Cardiac fibroblast (primary cell): ENCODE measurements around the gene NAALADL2.

Experiments used
- DNase-seq, 2 donors: peaks; one replicate each; pipeline versions ENCODE4 v3.0.0 to v3.0.0-alpha.2; 2010; ENCODE audit warnings: low read depth in 2 of 2
- H3K4me3 ChIP-seq, 2 donors: replicated peaks in 1 of 2; 1 replicate in 1 of 2; 2 replicates in 1 of 2; pipeline ENCODE4 v1.5.1; 2011; ENCODE audit warnings: low read depth in 2 of 2, low read length in 2 of 2, mild to moderate bottlenecking in 2 of 2, moderate library complexity in 1 of 2
- TF ChIP-seq, protein P1 (sequence below): IDR thresholded peaks from one replicate; pipeline ENCODE4 v1.5.1; 2011; ENCODE audit warnings: low read depth, mild to moderate bottlenecking, low read length, inconsistent platforms

The NAALADL2 gene

DNA sequence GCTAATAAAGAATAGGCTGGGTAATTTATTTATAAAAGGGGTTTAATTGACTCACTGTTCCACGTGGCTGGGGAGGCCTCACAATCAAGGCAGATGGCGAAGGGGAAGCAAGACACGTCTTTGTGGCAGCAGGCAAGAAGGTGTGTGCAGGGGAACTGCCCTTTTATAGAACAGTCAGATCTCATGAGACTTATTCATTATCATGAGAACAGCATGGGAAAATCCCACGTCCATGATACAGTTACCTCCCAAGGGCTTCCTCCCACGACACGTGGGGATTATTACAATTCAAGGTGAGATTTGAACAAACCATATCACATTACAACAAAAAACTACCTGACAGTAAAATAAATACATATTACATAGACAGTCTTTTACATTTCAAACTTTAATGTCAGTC lies 414.9 kb downstream of the NAALADL2 start:
- no peak overlapping the region for H3K4me3 ChIP-seq
- TF ChIP-seq, protein P1, sequence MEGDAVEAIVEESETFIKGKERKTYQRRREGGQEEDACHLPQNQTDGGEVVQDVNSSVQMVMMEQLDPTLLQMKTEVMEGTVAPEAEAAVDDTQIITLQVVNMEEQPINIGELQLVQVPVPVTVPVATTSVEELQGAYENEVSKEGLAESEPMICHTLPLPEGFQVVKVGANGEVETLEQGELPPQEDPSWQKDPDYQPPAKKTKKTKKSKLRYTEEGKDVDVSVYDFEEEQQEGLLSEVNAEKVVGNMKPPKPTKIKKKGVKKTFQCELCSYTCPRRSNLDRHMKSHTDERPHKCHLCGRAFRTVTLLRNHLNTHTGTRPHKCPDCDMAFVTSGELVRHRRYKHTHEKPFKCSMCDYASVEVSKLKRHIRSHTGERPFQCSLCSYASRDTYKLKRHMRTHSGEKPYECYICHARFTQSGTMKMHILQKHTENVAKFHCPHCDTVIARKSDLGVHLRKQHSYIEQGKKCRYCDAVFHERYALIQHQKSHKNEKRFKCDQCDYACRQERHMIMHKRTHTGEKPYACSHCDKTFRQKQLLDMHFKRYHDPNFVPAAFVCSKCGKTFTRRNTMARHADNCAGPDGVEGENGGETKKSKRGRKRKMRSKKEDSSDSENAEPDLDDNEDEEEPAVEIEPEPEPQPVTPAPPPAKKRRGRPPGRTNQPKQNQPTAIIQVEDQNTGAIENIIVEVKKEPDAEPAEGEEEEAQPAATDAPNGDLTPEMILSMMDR: no peak
- DNase-seq: no peak

DNA sequence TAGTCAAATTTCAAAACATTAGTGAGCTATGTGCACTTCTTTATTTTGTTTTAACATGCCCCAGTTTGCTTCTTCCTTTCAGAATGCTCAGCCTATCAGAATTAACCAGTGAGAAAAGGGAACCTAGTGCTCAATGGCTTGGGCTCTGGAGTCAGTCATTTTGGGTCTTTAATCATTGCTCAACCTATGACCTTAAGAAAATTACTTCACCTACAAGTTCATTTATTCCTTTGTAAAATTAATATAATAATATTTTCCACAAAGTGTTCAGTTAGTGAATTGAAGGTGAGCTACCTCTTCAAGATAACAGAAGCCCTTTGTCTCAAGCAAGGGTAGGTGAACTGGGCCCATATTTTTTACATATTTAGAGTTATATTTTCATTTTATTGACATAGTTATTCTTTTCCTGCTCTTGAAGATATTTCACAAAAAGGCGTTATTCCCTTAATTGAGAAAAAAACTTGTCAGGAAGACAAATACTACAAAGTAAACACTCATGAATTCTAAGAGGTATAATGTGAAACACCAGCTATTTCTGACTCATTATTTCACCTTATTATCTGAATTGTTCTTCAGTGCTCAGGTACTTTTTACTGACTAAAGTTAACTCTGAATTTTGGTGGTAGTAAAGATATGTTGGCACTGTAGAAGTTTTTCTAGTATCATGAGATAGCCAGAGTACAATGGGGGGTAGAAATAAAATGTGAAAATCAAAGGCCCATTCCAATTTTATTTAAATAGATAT lies 415.5 kb downstream of the NAALADL2 start:
- no peak for DNase-seq
- TF ChIP-seq, protein P1: no peak

DNA sequence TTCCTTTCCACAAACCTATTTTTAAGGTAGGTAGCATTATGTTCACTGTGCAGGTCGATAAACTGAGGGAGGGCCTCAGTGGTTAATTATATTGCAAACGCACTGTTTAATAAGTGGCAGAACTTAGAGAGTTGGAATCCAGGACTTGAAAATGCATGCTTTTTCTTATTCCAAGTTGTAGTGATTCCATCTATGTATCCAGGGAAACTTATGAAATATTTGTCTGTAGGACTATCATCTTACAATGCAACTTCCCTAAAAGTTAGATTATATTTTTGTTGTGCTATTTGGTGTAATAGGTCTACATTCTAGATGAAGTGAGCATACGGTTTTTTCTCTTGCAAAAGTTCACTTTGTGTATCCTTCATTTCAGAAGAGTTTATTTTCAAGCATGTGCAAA lies 419.5 kb downstream of the NAALADL2 start:
- TF ChIP-seq, protein P1: no peak

More for the DNA sequence above, 415.5 kb downstream of the NAALADL2 start:
- no peak overlapping the region for H3K4me3 ChIP-seq

DNA sequence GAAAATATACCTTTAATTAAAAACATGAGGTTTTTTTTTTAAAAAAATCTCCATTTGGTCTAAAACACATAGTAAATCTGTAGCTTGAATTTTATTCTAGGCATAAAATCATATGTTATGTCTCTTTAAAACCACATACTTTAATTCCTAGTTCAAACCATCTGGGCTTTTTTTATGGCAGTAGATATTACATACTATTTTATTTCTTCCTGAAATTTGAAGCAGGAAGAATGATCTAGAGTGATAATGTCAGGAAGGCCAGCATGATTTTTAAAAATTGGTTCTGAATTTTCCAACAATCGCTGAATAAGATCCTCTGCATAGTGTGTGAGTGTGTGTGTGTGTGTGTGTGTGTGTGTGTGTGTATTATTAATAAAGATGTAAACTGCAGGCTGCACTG lies 420.3 kb downstream of the NAALADL2 start:
- DNase-seq: no peak
- no peak overlapping the region for H3K4me3 ChIP-seq
- TF ChIP-seq, protein P1: no peak

More for the DNA sequence above, 419.5 kb downstream of the NAALADL2 start:
- no peak for DNase-seq
- no peak overlapping the region for H3K4me3 ChIP-seq

DNA sequence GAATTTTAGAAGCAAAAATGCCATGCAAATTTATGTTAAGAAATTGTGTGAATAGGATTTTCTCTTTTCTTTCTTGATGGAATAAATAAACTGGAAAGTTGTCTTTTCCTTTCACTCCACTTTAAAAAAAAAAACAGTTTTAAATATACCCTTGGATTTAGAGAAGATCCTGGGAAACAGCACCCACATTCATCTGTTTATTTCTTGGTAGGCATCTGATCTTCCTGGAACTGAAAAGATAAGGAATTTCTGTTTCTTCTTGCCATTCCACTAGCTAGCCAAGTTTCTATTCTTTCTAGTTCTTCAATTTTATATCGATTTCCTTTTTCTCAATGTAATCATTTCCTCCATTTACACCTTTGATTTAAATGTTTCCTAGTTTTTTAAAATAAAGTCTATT lies 420.8 kb downstream of the NAALADL2 start:
- no peak for DNase-seq
- TF ChIP-seq, protein P1: no peak
- no peak overlapping the region for H3K4me3 ChIP-seq

DNA sequence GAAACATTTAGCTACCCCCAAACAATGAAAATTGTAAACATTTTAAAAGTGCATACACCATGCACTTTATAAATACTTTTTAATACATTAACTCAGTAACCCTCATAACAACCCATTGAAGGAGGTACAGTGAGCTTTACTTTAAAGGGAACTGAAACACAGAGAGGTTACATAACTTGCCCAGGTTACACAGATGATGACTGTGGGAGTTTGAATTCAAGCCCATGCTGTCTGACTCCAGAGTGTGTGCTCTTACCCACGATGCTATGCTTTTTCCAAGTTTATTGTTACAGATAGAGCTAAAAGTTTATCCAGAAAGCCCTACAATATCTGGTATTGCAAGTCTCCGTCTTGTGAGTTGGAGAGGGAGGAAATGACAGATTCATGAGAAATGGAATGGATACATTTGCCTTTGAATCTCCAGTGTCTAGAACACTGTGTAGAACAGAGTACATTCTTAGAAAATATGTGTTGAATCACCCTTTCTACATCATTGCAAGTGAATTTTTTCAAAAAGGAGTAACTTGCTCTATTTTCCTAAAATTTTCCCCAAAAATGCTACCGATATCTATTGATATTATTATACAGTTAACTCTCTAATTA lies 428.3 kb downstream of the NAALADL2 start:
- TF ChIP-seq, protein P1: no peak
- no peak overlapping the region for H3K4me3 ChIP-seq
- DNase-seq: peak in 1 of 2 donors; percentile 82
